Neural progenitor cell (in vitro differentiated cells): ENCODE data around the gene NABP1.

ENCODE experiments used
- CTCF ChIP-seq: fragments of 200-600 bp; sonication (generic); IDR thresholded peaks from 2 replicates; pipeline ENCODE4 v1.5.1; 2017; ENCODE audit warnings: antibody characterized with exemption, mild to moderate bottlenecking
- EZH2 ChIP-seq: fragments of 200-600 bp; sonication (generic); IDR thresholded peaks from 2 replicates; pipeline ENCODE4 v1.6.1; 2017; ENCODE audit warnings: antibody characterized with exemption, mild to moderate bottlenecking, moderate library complexity

DNA sequence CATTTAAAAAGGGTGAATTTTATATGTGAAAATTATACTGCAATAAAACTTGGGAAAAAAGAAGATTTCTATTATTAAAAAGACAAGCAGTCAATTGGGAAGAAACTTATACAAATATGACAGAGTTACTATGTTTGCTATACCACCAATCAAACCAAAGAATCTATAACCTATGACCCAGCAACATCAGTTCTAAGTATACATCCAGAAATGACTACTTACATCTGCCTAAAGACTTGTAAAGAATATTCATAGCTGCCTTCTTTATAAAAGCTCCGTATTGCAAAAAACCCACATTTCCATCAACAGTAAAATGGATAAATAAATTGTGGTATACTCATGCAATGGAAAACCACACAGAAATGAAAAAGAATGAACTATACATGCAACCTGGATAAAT is 32.9 kb upstream of the NABP1 start:
- TF ChIP-seq CTCF (no peak), EZH2 (no peak)
